ENCODE results near the gene PLPP2.

The PLPP2 gene

DNA sequence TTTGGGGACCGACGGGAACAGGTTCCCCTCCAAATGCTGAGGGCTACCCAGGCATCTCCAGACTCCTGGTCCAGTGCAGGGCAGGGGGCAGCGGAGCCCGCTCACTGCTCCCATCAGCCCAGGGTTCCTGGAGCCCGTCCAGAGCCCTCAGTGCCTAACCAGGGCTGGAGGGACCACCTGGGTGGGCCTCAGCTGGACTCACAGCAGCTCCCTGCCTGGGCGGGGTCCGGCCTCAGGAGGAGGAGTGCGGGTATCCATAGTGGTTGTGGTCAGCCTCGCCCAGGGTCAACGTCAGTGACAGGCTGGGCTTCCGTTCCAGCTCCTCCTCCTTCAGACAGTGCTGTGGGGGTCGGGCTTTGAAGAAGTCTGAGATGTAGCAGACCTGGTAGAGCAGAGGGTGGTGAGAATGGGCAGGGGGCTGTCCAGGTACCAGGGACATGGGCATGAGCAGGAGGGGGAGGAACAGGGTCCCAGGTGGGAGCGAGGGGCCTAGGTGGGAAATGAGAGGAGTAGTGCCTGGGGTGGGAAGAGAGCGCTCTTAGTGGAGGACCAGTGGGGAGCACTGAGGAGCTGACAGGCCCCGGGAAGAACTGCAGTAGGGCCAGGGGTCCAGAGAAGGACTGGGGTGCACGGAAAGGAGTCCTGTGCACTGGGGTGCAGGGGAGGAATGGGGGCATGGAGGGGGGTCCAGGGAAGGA lies 9.9 kb downstream of the PLPP2 start:
- DNase-seq (ENCODE audit: low read depth, low spot score) = no peak
- TF ChIP-seq, protein P1, sequence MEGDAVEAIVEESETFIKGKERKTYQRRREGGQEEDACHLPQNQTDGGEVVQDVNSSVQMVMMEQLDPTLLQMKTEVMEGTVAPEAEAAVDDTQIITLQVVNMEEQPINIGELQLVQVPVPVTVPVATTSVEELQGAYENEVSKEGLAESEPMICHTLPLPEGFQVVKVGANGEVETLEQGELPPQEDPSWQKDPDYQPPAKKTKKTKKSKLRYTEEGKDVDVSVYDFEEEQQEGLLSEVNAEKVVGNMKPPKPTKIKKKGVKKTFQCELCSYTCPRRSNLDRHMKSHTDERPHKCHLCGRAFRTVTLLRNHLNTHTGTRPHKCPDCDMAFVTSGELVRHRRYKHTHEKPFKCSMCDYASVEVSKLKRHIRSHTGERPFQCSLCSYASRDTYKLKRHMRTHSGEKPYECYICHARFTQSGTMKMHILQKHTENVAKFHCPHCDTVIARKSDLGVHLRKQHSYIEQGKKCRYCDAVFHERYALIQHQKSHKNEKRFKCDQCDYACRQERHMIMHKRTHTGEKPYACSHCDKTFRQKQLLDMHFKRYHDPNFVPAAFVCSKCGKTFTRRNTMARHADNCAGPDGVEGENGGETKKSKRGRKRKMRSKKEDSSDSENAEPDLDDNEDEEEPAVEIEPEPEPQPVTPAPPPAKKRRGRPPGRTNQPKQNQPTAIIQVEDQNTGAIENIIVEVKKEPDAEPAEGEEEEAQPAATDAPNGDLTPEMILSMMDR (IDR thresholded peaks at IDR 0.05; ENCODE audit: low read depth, low read length) = no peak
- H3K4me3 ChIP-seq (ENCODE audit: low read depth, low read length) = no peak overlapping the region
- in situ Hi-C loops (cut with HindIII; ENCODE audit: low sequenced_read_pairs) = no loop called here

DNA sequence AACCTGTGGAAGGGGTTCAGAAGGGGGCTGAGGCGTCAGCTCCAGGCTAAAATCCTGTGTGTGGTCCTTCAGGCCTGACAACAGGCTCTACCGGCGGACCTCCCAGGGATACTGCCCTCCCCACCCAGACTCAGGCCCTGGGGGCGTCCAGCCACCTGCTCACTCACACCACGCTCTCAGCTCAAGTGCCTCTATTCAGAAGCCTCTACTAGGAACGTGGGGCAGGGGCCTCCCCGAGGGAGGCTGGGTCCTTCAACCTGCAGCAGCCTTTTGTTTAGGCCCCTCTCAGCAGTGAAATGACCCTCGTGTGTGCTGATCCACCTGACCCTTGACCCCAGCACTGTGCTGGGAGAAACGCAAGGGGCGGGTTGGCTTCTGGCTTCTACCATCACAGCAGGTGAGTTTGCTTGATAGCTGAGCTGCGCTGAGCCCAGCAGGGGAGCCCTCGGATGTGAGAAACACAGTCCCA lies 10.6 kb downstream of the PLPP2 start:
- TF ChIP-seq, protein P1 (IDR thresholded peaks at IDR 0.05; ENCODE audit: low read depth, low read length) = no peak
- in situ Hi-C loops (cut with HindIII; ENCODE audit: low sequenced_read_pairs) = no loop called here
- no peak overlapping the region for H3K4me3 ChIP-seq (ENCODE audit: low read depth, low read length)
- DNase-seq (ENCODE audit: low read depth, low spot score) = no peak

DNA sequence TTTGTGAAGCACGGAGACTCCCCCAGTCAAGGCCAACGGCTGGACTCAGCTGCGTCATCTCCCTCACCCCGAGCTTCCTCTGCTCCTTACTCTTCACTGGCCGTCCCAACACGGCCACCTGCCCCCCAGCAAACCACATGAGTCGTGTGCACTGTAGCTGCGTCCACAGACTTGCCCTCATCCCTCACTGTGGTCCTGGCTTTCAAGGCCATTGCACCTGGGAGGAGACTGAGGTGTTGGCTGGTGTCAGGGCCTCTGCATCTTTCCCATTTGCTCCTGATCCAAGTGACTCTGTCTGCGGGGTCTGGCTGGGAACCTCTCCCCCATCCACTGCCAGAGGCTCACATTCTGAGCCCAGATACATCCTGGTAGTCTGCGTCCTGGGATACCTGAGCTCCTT lies 11.5 kb downstream of the PLPP2 start:
- no peak overlapping the region for H3K4me3 ChIP-seq (ENCODE audit: low read depth, low read length)
- DNase-seq (ENCODE audit: low read depth, low spot score) = no peak
- in situ Hi-C loops (cut with HindIII; ENCODE audit: low sequenced_read_pairs) = no loop called here
- TF ChIP-seq, protein P1 (IDR thresholded peaks at IDR 0.05; ENCODE audit: low read depth, low read length) = no peak

DNA sequence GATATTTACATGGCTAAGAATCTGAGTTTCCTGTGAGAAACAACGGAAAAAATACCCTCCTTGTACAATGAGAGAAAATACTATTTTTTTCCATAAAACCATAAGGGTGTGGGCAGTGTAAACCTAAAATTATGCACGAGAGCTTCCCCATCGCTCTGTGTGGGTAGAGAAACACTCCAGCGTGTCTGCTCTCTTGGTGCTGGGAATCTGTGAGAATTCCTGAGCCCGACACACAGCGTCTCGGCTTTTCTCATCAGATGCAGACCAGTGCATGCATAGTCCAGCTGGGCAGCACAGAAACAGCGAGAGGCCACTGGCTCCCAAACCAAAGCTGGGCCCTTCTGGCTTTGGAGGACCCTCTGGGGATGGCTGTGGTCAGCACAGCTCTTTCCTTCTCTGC lies 12.0 kb downstream of the PLPP2 start:
- H3K4me3 ChIP-seq (ENCODE audit: low read depth, low read length) = no peak overlapping the region
- no peak for DNase-seq (ENCODE audit: low read depth, low spot score)
- in situ Hi-C loops (cut with HindIII; ENCODE audit: low sequenced_read_pairs) = no loop called here
- TF ChIP-seq, protein P1 (IDR thresholded peaks at IDR 0.05; ENCODE audit: low read depth, low read length) = no peak

DNA sequence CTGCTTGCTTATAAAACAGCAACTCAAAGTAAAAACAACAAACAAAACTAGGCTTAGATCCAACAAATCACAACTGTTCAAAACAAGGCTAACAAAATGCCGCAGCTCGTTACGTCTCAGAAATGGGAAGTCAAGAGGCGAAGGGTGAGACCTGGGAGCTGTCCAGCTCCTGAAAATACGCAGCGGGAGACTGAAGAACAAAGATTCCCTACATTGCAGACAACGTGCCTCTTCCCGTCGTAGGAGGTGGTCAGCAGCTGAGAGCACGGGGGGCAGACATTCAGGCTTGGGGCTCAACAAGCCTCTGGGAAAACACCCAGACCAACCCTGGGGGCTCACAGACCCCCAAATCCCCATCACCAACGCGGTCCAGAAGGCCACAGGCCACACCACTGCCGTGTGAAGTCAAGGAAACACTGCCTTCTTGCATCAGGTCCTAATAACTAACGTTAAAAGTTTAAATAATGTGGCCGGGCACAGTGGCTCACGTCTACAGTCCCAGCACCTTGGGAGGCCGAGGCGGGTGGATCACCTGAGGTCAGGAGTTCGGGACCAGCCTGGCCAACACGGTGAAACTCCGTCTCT lies 13.5 kb downstream of the PLPP2 start:
- DNase-seq (ENCODE audit: low read depth, low spot score) = peak; percentile 50
- in situ Hi-C loops (cut with HindIII; ENCODE audit: low sequenced_read_pairs) = no loop called here
- TF ChIP-seq, protein P1 (IDR thresholded peaks at IDR 0.05; ENCODE audit: low read depth, low read length) = no peak
- no peak overlapping the region for H3K4me3 ChIP-seq (ENCODE audit: low read depth, low read length)

DNA sequence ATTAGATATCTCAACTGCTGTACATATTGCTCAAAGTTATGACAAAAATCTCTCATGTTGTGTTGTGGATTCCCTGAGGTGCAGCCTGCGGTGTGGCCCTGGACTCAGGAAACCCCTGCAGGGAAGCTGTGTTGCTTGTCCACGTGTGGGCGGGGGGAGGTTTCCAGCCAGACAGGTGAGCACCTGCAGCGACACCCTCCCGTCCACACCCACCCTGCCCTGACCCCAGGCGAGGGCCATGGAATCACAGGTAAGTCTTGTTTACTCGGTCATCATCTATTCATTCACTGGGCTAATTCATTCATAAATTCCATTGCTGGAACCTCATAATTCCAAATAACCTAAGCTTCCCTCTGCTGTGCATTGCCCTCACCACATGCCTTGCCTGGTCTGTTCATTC lies 14.1 kb downstream of the PLPP2 start:
- no peak overlapping the region for H3K4me3 ChIP-seq (ENCODE audit: low read depth, low read length)
- in situ Hi-C loops (cut with HindIII; ENCODE audit: low sequenced_read_pairs) = no loop called here
- TF ChIP-seq, protein P1 (IDR thresholded peaks at IDR 0.05; ENCODE audit: low read depth, low read length) = no peak
- DNase-seq (ENCODE audit: low read depth, low spot score) = no peak
